Stimulated activated CD4-positive, alpha-beta T cell treated with anti-CD3 and anti-CD28 coated beads, Interleukin-1b, Interleukin-23, amount 100 ng/mL, for 4 hours (primary cell): Measurements from ENCODE around the gene HSPA1B.

Source experiments
- DNase-seq, 2 donors: peaks; one replicate each; pipeline ENCODE4 v3.0.0-alpha.2; 2020; ENCODE audit warnings: low read depth in 2 of 2

HSPA1B gene

GRCh38 chr6:31878726-31879125 is 51.2 kb downstream of the HSPA1B start, which contains the start of gene SLC44A4:
Gene SLC44A4, minus strand, starts transcription at chr6:31878997. Its CDS starts 17 bp downstream, at chr6:31878980.
- DNase-seq: no peak

- no peak for DNase-seq
Measured at GRCh38 chr6:31879143-31879542, 51.6 kb downstream of the HSPA1B start.
